ENCODE data around the gene BBOX1.

DNA sequence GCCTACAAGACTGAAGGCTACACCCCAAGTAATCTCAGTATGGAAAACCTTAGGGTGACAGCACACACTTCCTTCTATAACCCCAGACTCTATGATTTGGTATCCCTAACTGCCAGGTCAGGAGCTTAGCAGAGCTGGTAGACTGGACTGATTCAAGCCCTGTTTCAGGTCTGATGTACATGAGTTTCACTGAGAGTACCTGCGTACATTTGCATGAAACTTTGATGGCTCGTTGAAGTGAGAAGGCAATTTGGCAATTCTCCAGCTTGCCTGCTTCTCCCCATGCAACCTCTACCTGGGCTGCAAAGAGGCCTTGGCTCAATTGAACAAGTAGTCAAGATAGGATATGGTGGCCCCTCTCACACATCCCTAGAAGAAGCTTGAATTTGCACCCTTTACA lies 36.5 kb upstream of the BBOX1 start:
- no peak for TF ChIP-seq GATA2 (IDR thresholded peaks at IDR 0.05; ENCODE audit: low read depth, low read length)
- TF ChIP-seq GATA3 (IDR thresholded peaks at IDR 0.05; ENCODE audit: low read depth, low read length), result no peak
